GM23338 (cell line): ENCODE data around the gene SPINK4. TPM values are rescaled to one million over a fixed set of nuclear protein-coding genes. Genes with fewer than 3 reads are reported as not detected.

ENCODE experiments used
- ATAC-seq: fragments of 200-7000 bp; cut with Tn5 transposase; 3 replicates; pipeline ENCODE4 v1.9.1; 2020
- DNase-seq: peaks from one replicate; pipeline ENCODE4 v3.0.0-alpha.2; 2015; ENCODE audit warnings: low spot score
- H2AFZ ChIP-seq: fragments of 200-600 bp; sonication (generic); 2 replicates; pipeline ENCODE4 v1.8.0; 2016; ENCODE audit warnings: antibody characterized with exemption, mild to moderate bottlenecking, moderate library complexity
- H3F3A ChIP-seq: fragments of 200-600 bp; sonication (generic); replicated peaks from 2 replicates; pipeline ENCODE4 v1.8.0; 2017; ENCODE audit warnings: antibody characterized with exemption, mixed run types, low read depth
- H3K27ac ChIP-seq: fragments of 200-600 bp; sonication (generic); 2 replicates; pipeline ENCODE4 v1.6.1; 2016; ENCODE audit warnings: low read depth
- H3K27me3 ChIP-seq: fragments of 200-600 bp; sonication (generic); 2 replicates; pipeline ENCODE4 v1.8.0; 2016; ENCODE audit warnings: mild to moderate bottlenecking, mixed run types, moderate library complexity; ENCODE audit not compliant: insufficient read depth
- H3K36me3 ChIP-seq: fragments of 200-600 bp; sonication (generic); 2 replicates; pipeline ENCODE4 v1.8.0; 2016; ENCODE audit warnings: mild to moderate bottlenecking; ENCODE audit not compliant: insufficient read depth
- H3K4me1 ChIP-seq: fragments of 200-600 bp; sonication (generic); 2 replicates; pipeline ENCODE4 v1.8.0; 2016; ENCODE audit warnings: mild to moderate bottlenecking, moderate library complexity; ENCODE audit not compliant: insufficient read depth
- H3K4me2 ChIP-seq: fragments of 200-600 bp; sonication (generic); 2 replicates; pipeline ENCODE4 v1.7.1; 2017; ENCODE audit warnings: mixed run types
- H3K4me3 ChIP-seq: fragments of 200-600 bp; sonication (generic); 2 replicates; pipeline ENCODE4 v1.6.1; 2016; ENCODE audit warnings: mixed run types
- H3K79me2 ChIP-seq: fragments of 200-600 bp; sonication (generic); replicated peaks from 2 replicates; pipeline ENCODE4 v1.8.0; 2017; ENCODE audit warnings: mild to moderate bottlenecking; ENCODE audit not compliant: insufficient read depth
- H3K9me2 ChIP-seq: fragments of 200-600 bp; sonication (generic); 2 replicates; pipeline ENCODE4 v1.8.0; 2017; ENCODE audit not compliant: insufficient read depth
- H4K20me1 ChIP-seq: fragments of 200-600 bp; sonication (generic); replicated peaks from 2 replicates; pipeline ENCODE4 v1.8.0; 2017; ENCODE audit warnings: mild to moderate bottlenecking; ENCODE audit not compliant: insufficient read depth
- H3K27ac Mint-ChIP-seq: 2 replicates; pipeline ENCODE4 v1.8.0; 2020; ENCODE audit warnings: inconsistent platforms, mild to moderate bottlenecking, moderate library complexity, mixed read lengths
- H3K27me3 Mint-ChIP-seq: 3 replicates; pipeline ENCODE4 v1.8.0; 2022; ENCODE audit warnings: low read depth, mild to moderate bottlenecking, moderate library complexity, mixed read lengths, inconsistent platforms; ENCODE audit not compliant: insufficient read depth, poor library complexity
- H3K36me3 Mint-ChIP-seq: 3 replicates; pipeline ENCODE4 v1.8.0; 2021; ENCODE audit warnings: low read depth, mild to moderate bottlenecking, inconsistent platforms, moderate library complexity, mixed read lengths
- H3K4me1 Mint-ChIP-seq: 3 replicates; pipeline ENCODE4 v1.8.0; 2020; ENCODE audit warnings: mild to moderate bottlenecking, inconsistent platforms, mixed read lengths
- H3K4me3 Mint-ChIP-seq: 3 replicates; pipeline ENCODE4 v1.8.0; 2021; ENCODE audit warnings: moderate library complexity, mild to moderate bottlenecking, inconsistent platforms, mixed read lengths
- H3K9me3 Mint-ChIP-seq: 3 replicates; pipeline ENCODE4 v1.8.0; 2020; ENCODE audit warnings: moderate library complexity, mild to moderate bottlenecking, inconsistent platforms, mixed read lengths
- CTCF ChIP-seq, 2 experiments: fragments of 200-600 bp in 1 of 2; sonication (generic) in 1 of 2; conservative IDR thresholded peaks; 2 replicates each; pipeline versions ENCODE4 v1.5.1 to v1.6.1; 2016 to 2017; ENCODE audit warnings: antibody characterized with exemption in 2 of 2, low read depth in 2 of 2, mild to moderate bottlenecking in 2 of 2, moderate library complexity in 1 of 2
- EZH2 ChIP-seq: fragments of 200-600 bp; sonication (generic); IDR thresholded peaks from one replicate; pipeline ENCODE4 v1.8.0; 2017; ENCODE audit warnings: antibody characterized with exemption, mild to moderate bottlenecking, low read depth; ENCODE audit not compliant: unreplicated experiment
- REST ChIP-seq: IDR thresholded peaks from one replicate; pipeline ENCODE4 v1.6.1; 2018; ENCODE audit warnings: antibody characterized with exemption; ENCODE audit not compliant: unreplicated experiment
- STAT1 ChIP-seq: IDR thresholded peaks from one replicate; pipeline ENCODE4 v1.6.1; 2016; ENCODE audit warnings: antibody characterized with exemption; ENCODE audit not compliant: unreplicated experiment
- ZNF114 ChIP-seq: fragments of 250-450 bp; sonication (Bioruptor Pico); IDR thresholded peaks from 2 replicates; pipeline ENCODE4 v1.5.0; 2020; ENCODE audit warnings: mild to moderate bottlenecking, moderate library complexity
- ZNF331 ChIP-seq: fragments of 250-450 bp; sonication (Bioruptor Pico); IDR thresholded peaks from 2 replicates; pipeline ENCODE4 v1.5.0; 2020; ENCODE audit warnings: low read depth, mild to moderate bottlenecking, moderate library complexity
- ZNF462 ChIP-seq: fragments of 250-450 bp; sonication (Bioruptor Pico); IDR thresholded peaks from 2 replicates; pipeline ENCODE4 v1.5.0; 2020; ENCODE audit warnings: mild to moderate bottlenecking, moderate library complexity
- polyA plus RNA-seq: library from polyadenylated mRNA; unstranded; fragments of >200 nt; fragmentation: Nextera tagmentation; extraction: Ambion mirVana; gene quantifications from 2 replicates; pipeline ENCODE4 v1.2.1, GENCODE V29; 2016
- total RNA-seq: library from RNA; depleted of rRNA; stranded (reverse); fragments of >200 nt; shearing (Covaris generic); gene quantifications from 2 replicates; pipeline ENCODE4 v1.2.3, GENCODE V29; 2014

Gene SPINK4
- total and polyA plus RNA-seq, 2 experiments from 2014 or later: not detected

- TF ChIP-seq CTCF (conservative IDR thresholded peaks at IDR 0.05; ENCODE audit: low read depth in 2 of 2): no peak
- no peak for TF ChIP-seq EZH2
- no peak for TF ChIP-seq REST
Measured at GRCh38 chr9:33288235-33288634, 48.3 kb downstream of the SPINK4 start (continued).

- Histone ChIP-seq H3K79me2 (peaks cover 33% of the 10 kb centered on the region), H2AFZ (no peak overlapping the region), H3K27ac (0 out of 2 replicates have a peak overlapping the region, but pooled peaks have one; percentile 59), H3K4me3 (no peak overlapping the region), H3K27me3 (no peaks in the 10 kb centered on the region), H3F3A (no peaks in the 10 kb centered on the region), H3K36me3 (no peaks in the 10 kb centered on the region), H3K9me2 (no peaks in the 10 kb centered on the region), H4K20me1 (no peaks in the 10 kb centered on the region; the same call in 1 of the 2 replicates), H3K4me2 (no peak overlapping the region), H3K4me1 (0 out of 2 replicates have a peak, but pooled peaks cover 5% of the 10 kb centered on the region)
- Mint-ChIP-seq H3K27ac (peak overlapping the region; percentile 100; the same call in 1 of the 2 replicates), H3K9me3 (no peaks in the 10 kb centered on the region; the same call in 2 of the 3 replicates), H3K4me1 (peaks cover 13% of the 10 kb centered on the region), H3K27me3 (peaks cover 7% of the 10 kb centered on the region), H3K36me3 (peaks cover 4% of the 10 kb centered on the region; the same call in 1 of the 3 replicates), H3K4me3 (peak overlapping the region; percentile 100; the same call in 2 of the 3 replicates)
- DNase-seq (no peak), ATAC-seq (no peak)
- no peak for TF ChIP-seq ZNF114 (CRISPR knock-in tag)
- TF ChIP-seq STAT1: no peak
- no peak for TF ChIP-seq EZH2
- no peak for TF ChIP-seq ZNF331 (CRISPR knock-in tag)
- no peak for TF ChIP-seq ZNF462 (CRISPR knock-in tag)
- TF ChIP-seq REST: no peak
Measured at GRCh38 chr9:33288828-33289483, 49.0 kb downstream of the SPINK4 start.
